GM18870 (cell line): Measurements from ENCODE around the gene KRTAP24-1.

Source experiments
- ATAC-seq: cut with Tn5 transposase; IDR thresholded peaks from one replicate; pipeline ENCODE4 v1.9.1; 2021; ENCODE audit warnings: moderate library complexity; ENCODE audit not compliant: unreplicated experiment

The KRTAP24-1 gene

GRCh38 chr21:30234643-30235042 lies 48.1 kb downstream of the KRTAP24-1 start:
- no peak for ATAC-seq

- no peak for ATAC-seq
Measured at GRCh38 chr21:30234050-30234449, 48.7 kb downstream of the KRTAP24-1 start.

GRCh38 chr21:30233228-30234020 lies 49.3 kb downstream of the KRTAP24-1 start:
- ATAC-seq: no peak

GRCh38 chr21:30232011-30232410 lies 50.7 kb downstream of the KRTAP24-1 start:
- ATAC-seq: no peak
